Prostate gland (tissue), 2 donors: ENCODE results near the gene ADAM10. TPM values are rescaled to one million over a fixed set of nuclear protein-coding genes. Genes with fewer than 3 reads are reported as not detected.
"Not testable (repeated sequence)": the region's sequence is repeated elsewhere in the genome, so short reads cannot be mapped to it uniquely, and the experiment has no call there.

Experiments used
- DNase-seq: peaks from one replicate; pipeline ENCODE4 v3.0.0-alpha.2; 2019; ENCODE audit warnings: low spot score
- H3K27ac ChIP-seq, 2 donors: fragments of 200-600 bp; sonication (generic); 2 replicates each; pipeline ENCODE4 v1.5.1; 2017 to 2019
- H3K27me3 ChIP-seq: fragments of 200-600 bp; sonication (generic); replicated peaks from 2 replicates; pipeline ENCODE4 v1.5.1; 2019; ENCODE audit not compliant: insufficient read depth
- H3K36me3 ChIP-seq, 2 donors: fragments of 200-600 bp; sonication (generic); 1 replicate in 1 of 2; 2 replicates in 1 of 2; pipeline versions ENCODE4 v1.5.1 to v1.8.1; 2017 to 2019
- H3K4me1 ChIP-seq: fragments of 200-600 bp; sonication (generic); replicated peaks from 2 replicates; pipeline ENCODE4 v1.5.1; 2019
- H3K4me3 ChIP-seq, 2 donors: fragments of 200-600 bp; sonication (generic); 2 replicates each; pipeline ENCODE4 v1.5.1; 2017 to 2019
- H3K9me3 ChIP-seq: fragments of 200-600 bp; sonication (generic); 2 replicates; pipeline ENCODE4 v1.5.1; 2017
- CTCF ChIP-seq, 4 experiments: fragments of 200-600 bp in 2 of 4; fragments of 450-650 bp in 2 of 4; sonication (generic) in 2 of 4; IDR thresholded peaks; 1 replicate in 3 of 4; 2 replicates in 1 of 4; pipeline ENCODE4 v1.5.1; 2016 to 2019; ENCODE audit warnings: antibody characterized with exemption in 4 of 4, mild to moderate bottlenecking in 2 of 4, moderate library complexity in 2 of 4
- POLR2A ChIP-seq: fragments of 450-650 bp; IDR thresholded peaks from one replicate; pipeline ENCODE4 v1.6.1; 2016; ENCODE audit warnings: antibody characterized with exemption, mild to moderate bottlenecking
- POLR2AphosphoS5 ChIP-seq: sonication (generic); formaldehyde crosslinking; IDR thresholded peaks from one replicate; pipeline ENCODE4 v1.6.1; 2017; ENCODE audit warnings: antibody characterized with exemption
- WGBS: methylation state at CpG from one replicate; pipeline ENCODE4 v1.1.5; 2018; 5-methylcytosine and 5-hydroxymethylcytosine counted together
- intact Hi-C: fragments of 100-400 bp; cut with DNase I; formaldehyde crosslinking; loops from one replicate; pipeline ENCODE4 v1.14.2; 2022
- total RNA-seq, 2 donors: library from RNA; depleted of rRNA; stranded (reverse); fragments of >200 nt; gene quantifications; one replicate each; pipeline ENCODE4 v1.1.0, GENCODE V29; 2016

The ADAM10 gene
- total RNA-seq, 2 donors from 2014 or later: 74.4 to 95.0 TPM

GRCh38 chr15:58773024-58773423, 23.5 kb upstream of the ADAM10 start:
- H3K27ac ChIP-seq: peak overlapping the region in 1 of 2 donors; percentile 93
- intact Hi-C loops: loop anchor here (5.0 kb wide), 1 partner anchor 159 kb away; the partner anchor contains the start of gene SLTM
- TF ChIP-seq CTCF (IDR thresholded peaks at IDR 0.05) (no peak), POLR2AphosphoS5 (no peak), POLR2A (no peak)
- no peaks in the 10 kb centered on the region for H3K9me3 ChIP-seq
- H3K4me3 ChIP-seq: peak overlapping the region; percentile 61 to 91
- WGBS: 65% methylated on average over 4 of the region's 4 CpGs
- H3K27me3 ChIP-seq: no peaks in the 10 kb centered on the region
- peaks cover 3% of the 10 kb centered on the region for H3K4me1 ChIP-seq
- H3K36me3 ChIP-seq: no peaks in the 10 kb centered on the region
- DNase-seq: no peak

- peak overlapping the region; percentile 61 to 91 for H3K4me3 ChIP-seq
- peak; percentile 39 for TF ChIP-seq POLR2AphosphoS5
- no peak for TF ChIP-seq POLR2A
- no peak for TF ChIP-seq CTCF (IDR thresholded peaks at IDR 0.05)
- peak overlapping the region; percentile 93 to 99 for H3K27ac ChIP-seq
- intact Hi-C loops: loop anchor here (2.0 to 5.0 kb wide), 2 partner anchors 21 to 161 kb away; partner anchors contain the start of gene SLTM
- H3K36me3 ChIP-seq: no peaks in the 10 kb centered on the region
- no peaks in the 10 kb centered on the region for H3K9me3 ChIP-seq
- no peaks in the 10 kb centered on the region for H3K27me3 ChIP-seq
- WGBS: under 1% methylated on average over 40 of the region's 40 CpGs
- DNase-seq: peak; percentile 59
- H3K4me1 ChIP-seq: peaks cover 3% of the 10 kb centered on the region
Measured at GRCh38 chr15:58771621-58772250, 22.2 kb upstream of the ADAM10 start.

GRCh38 chr15:58770857-58771620, 21.5 kb upstream of the ADAM10 start, which contains the start of gene MINDY2:
MINDY2 (plus strand) TSS chr15:58771302; CDS start chr15:58771396, 94 bp downstream.
- Histone ChIP-seq H3K4me1 (peaks cover 3% of the 10 kb centered on the region), H3K9me3 (no peaks in the 10 kb centered on the region), H3K27ac (peak within 1 kb of the TSS; percentile 93 to 99), H3K4me3 (peak within 1 kb of the TSS; percentile 61 to 91), H3K36me3 (no peaks in the 10 kb centered on the region), H3K27me3 (no peaks in the 10 kb centered on the region)
- 1% methylated on average over 51 of the region's 75 CpGs for WGBS
- peak; percentile 99 for DNase-seq
- TF ChIP-seq POLR2AphosphoS5 (peak; percentile 97), CTCF (IDR thresholded peaks at IDR 0.05) (peak in 3 of 4 experiments; percentile 21 to 40 (median 33)), POLR2A (peak; percentile 99)
- intact Hi-C loops: loop anchor here (2.0 to 5.0 kb wide), 2 partner anchors 20 to 161 kb away; partner anchors contain the start of gene SLTM

- intact Hi-C loops: loop anchor here (2.0 to 5.0 kb wide), 2 partner anchors 20 to 162 kb away; partner anchors contain the start of gene SLTM
- WGBS: 0% methylated on average over 9 of the region's 9 CpGs
- H3K4me3 ChIP-seq: peak overlapping the region; percentile 61 to 91
Measured at GRCh38 chr15:58770519-58770856, 21.0 kb upstream of the ADAM10 start.

DNA sequence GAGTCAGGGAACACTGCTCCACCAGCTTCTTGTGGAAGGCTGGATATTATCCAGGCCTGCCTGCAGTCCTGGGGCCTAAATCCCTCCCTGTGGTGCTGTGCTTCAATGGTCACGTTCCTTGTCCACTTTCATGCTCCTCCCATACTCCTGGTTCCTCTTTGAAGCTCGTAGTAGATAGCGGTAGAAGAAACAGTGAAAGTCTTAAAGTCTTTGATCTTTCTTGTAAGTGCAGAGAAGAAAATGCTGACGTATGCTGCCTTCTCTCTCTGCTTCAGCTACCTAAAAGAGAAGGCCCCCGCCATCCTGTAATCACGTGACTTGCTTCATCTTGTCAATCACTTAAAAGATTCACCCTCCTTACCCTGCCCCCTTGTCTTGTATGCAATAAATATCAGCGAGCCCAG, 19.1 kb upstream of the ADAM10 start:
- H3K27ac ChIP-seq, H3K36me3 ChIP-seq, H3K4me1 ChIP-seq, H3K27me3 ChIP-seq, DNase-seq, H3K9me3 ChIP-seq, H3K4me3 ChIP-seq, intact Hi-C loops: not testable (repeated sequence)
- WGBS: 87% methylated on average over 7 of the region's 7 CpGs

More at GRCh38 chr15:58770519-58770856, 21.0 kb upstream of the ADAM10 start:
- TF ChIP-seq POLR2AphosphoS5: no peak
- no peak for TF ChIP-seq POLR2A
- TF ChIP-seq CTCF (IDR thresholded peaks at IDR 0.05): peak in 1 of 4 experiments; percentile 12
- Histone ChIP-seq H3K4me1 (peaks cover 3% of the 10 kb centered on the region), H3K27me3 (no peaks in the 10 kb centered on the region), H3K36me3 (no peaks in the 10 kb centered on the region), H3K9me3 (no peaks in the 10 kb centered on the region), H3K27ac (peak overlapping the region; percentile 93 to 99)
- DNase-seq: no peak
